ENCODE data around the gene KANSL3.

GRCh38 chr2:96558485-96558884 lies 79.6 kb downstream of the KANSL3 start:
- TF ChIP-seq CEBPB (IDR thresholded peaks at IDR 0.05), result no peak
- TF ChIP-seq TAF1 (IDR thresholded peaks at IDR 0.05; ENCODE audit: low read depth), result no peak
- TF ChIP-seq USF1 (IDR thresholded peaks at IDR 0.05), result no peak
- TF ChIP-seq CREB1 (IDR thresholded peaks at IDR 0.05; ENCODE audit: low read depth), result no peak
- TF ChIP-seq, protein P1, sequence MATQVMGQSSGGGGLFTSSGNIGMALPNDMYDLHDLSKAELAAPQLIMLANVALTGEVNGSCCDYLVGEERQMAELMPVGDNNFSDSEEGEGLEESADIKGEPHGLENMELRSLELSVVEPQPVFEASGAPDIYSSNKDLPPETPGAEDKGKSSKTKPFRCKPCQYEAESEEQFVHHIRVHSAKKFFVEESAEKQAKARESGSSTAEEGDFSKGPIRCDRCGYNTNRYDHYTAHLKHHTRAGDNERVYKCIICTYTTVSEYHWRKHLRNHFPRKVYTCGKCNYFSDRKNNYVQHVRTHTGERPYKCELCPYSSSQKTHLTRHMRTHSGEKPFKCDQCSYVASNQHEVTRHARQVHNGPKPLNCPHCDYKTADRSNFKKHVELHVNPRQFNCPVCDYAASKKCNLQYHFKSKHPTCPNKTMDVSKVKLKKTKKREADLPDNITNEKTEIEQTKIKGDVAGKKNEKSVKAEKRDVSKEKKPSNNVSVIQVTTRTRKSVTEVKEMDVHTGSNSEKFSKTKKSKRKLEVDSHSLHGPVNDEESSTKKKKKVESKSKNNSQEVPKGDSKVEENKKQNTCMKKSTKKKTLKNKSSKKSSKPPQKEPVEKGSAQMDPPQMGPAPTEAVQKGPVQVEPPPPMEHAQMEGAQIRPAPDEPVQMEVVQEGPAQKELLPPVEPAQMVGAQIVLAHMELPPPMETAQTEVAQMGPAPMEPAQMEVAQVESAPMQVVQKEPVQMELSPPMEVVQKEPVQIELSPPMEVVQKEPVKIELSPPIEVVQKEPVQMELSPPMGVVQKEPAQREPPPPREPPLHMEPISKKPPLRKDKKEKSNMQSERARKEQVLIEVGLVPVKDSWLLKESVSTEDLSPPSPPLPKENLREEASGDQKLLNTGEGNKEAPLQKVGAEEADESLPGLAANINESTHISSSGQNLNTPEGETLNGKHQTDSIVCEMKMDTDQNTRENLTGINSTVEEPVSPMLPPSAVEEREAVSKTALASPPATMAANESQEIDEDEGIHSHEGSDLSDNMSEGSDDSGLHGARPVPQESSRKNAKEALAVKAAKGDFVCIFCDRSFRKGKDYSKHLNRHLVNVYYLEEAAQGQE (IDR thresholded peaks at IDR 0.05; ENCODE audit: low read depth), result no peak
- TF ChIP-seq NFIC (IDR thresholded peaks at IDR 0.05), result no peak
- TF ChIP-seq MAX (IDR thresholded peaks at IDR 0.05), result no peak
- TF ChIP-seq FOXM1 (IDR thresholded peaks at IDR 0.05; ENCODE audit: borderline replicate concordance, low read depth), result no peak
- TF ChIP-seq YY1 (IDR thresholded peaks at IDR 0.05; ENCODE audit: low read depth), result no peak
- no peak for TF ChIP-seq RAD21 (IDR thresholded peaks at IDR 0.05; ENCODE audit: low read depth)
- no peak for TF ChIP-seq EP300 (IDR thresholded peaks at IDR 0.05; ENCODE audit: borderline replicate concordance)
- TF ChIP-seq TEAD4 (IDR thresholded peaks at IDR 0.05), result no peak
- TF ChIP-seq EGR1 (IDR thresholded peaks at IDR 0.05), result no peak
- TF ChIP-seq TCF12 (IDR thresholded peaks at IDR 0.05; ENCODE audit: low read depth), result no peak
